Measurements from ENCODE around the gene RSAD2.
"Not testable (repeated sequence)": the region's sequence is repeated elsewhere in the genome, so short reads cannot be mapped to it uniquely, and the experiment has no call there.

Gene RSAD2

GRCh38 chr2:6877402-6878304 lies at the start of gene RSAD2:
RSAD2 (plus strand) TSS chr2:6877777; CDS start chr2:6877801, 24 bp downstream.
- peak; percentile 50 for DNase-seq

GRCh38 chr2:6828299-6828584 lies 49.3 kb upstream of the RSAD2 start:
- no peak for DNase-seq

GRCh38 chr2:6831229-6831628 lies 46.3 kb upstream of the RSAD2 start:
- DNase-seq, result no peak

GRCh38 chr2:6832596-6833299 lies 44.8 kb upstream of the RSAD2 start:
- no peak for DNase-seq

- no peak for DNase-seq
Measured at GRCh38 chr2:6833300-6833604, 44.3 kb upstream of the RSAD2 start.

- no peak for DNase-seq
Measured at GRCh38 chr2:6834163-6834562, 43.4 kb upstream of the RSAD2 start.

- no peak for DNase-seq
Measured at GRCh38 chr2:6835467-6835866, 42.1 kb upstream of the RSAD2 start.

- DNase-seq, result no peak
Measured at GRCh38 chr2:6838673-6839319, 38.8 kb upstream of the RSAD2 start.

- no peak for DNase-seq
Measured at GRCh38 chr2:6841537-6842287, 35.9 kb upstream of the RSAD2 start.

GRCh38 chr2:6845312-6845711 lies 32.3 kb upstream of the RSAD2 start:
- no peak for DNase-seq

GRCh38 chr2:6845903-6846302 lies 31.7 kb upstream of the RSAD2 start:
- no peak for DNase-seq

- DNase-seq, result no peak
Measured at GRCh38 chr2:6846540-6846939, 31.0 kb upstream of the RSAD2 start.

GRCh38 chr2:6846967-6847681 lies 30.5 kb upstream of the RSAD2 start:
- DNase-seq, result no peak

GRCh38 chr2:6852195-6852594 lies 25.4 kb upstream of the RSAD2 start:
- DNase-seq, result no peak

GRCh38 chr2:6854416-6854815 lies 23.2 kb upstream of the RSAD2 start:
- DNase-seq, result no peak

GRCh38 chr2:6855860-6856547 lies 21.6 kb upstream of the RSAD2 start:
- DNase-seq, result no peak

- DNase-seq, result no peak
Measured at GRCh38 chr2:6856548-6856920, 21.0 kb upstream of the RSAD2 start.

GRCh38 chr2:6858466-6859027 lies 19.0 kb upstream of the RSAD2 start:
- not testable (repeated sequence) for DNase-seq

- no peak for DNase-seq
Measured at GRCh38 chr2:6860296-6860695, 17.3 kb upstream of the RSAD2 start.

- DNase-seq, result no peak
Measured at GRCh38 chr2:6863792-6864191, 13.8 kb upstream of the RSAD2 start.

- DNase-seq, result no peak
Measured at GRCh38 chr2:6864231-6864754, 13.3 kb upstream of the RSAD2 start.

Data from CD4-positive, alpha-beta T cell treated with Interleukin-17A for 4 hours (primary cell).